ENCODE measurements around the gene HCN2.
"Not testable (repeated sequence)": the region's sequence is repeated elsewhere in the genome, so short reads cannot be mapped to it uniquely, and the experiment has no call there.

The HCN2 gene

DNA sequence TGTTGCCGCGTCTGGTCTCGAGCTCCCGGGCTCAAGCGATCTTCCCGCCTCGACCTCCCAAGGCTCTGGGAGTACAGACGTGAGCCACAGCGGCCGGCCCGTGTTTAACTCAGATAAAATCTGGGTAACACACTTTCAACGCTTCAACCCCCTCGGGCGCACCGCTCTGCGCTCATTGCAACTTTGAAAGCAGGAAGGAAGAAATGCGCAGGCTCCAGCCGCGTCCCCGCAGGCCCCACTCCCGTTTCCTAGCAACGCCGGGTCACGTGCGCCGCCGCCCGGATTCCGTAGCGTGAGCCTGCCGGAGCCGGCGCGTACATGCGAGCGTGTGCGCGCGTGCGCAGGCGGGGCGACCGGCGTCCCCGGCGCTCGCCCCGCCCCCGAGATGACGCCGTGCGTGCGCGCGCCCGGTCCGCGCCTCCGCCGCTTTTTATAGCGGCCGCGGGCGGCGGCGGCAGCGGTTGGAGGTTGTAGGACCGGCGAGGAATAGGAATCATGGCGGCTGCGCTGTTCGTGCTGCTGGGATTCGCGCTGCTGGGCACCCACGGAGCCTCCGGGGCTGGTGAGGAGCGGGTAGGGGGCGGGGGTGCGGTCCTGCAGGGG, 17.4 kb upstream of the HCN2 start, which contains the start of gene BSG:
BSG (plus strand) TSS at position 457 of the 603 bp plus-strand sequence; CDS start at position 496, 39 bp downstream.
- peak; percentile 99 for DNase-seq

DNA sequence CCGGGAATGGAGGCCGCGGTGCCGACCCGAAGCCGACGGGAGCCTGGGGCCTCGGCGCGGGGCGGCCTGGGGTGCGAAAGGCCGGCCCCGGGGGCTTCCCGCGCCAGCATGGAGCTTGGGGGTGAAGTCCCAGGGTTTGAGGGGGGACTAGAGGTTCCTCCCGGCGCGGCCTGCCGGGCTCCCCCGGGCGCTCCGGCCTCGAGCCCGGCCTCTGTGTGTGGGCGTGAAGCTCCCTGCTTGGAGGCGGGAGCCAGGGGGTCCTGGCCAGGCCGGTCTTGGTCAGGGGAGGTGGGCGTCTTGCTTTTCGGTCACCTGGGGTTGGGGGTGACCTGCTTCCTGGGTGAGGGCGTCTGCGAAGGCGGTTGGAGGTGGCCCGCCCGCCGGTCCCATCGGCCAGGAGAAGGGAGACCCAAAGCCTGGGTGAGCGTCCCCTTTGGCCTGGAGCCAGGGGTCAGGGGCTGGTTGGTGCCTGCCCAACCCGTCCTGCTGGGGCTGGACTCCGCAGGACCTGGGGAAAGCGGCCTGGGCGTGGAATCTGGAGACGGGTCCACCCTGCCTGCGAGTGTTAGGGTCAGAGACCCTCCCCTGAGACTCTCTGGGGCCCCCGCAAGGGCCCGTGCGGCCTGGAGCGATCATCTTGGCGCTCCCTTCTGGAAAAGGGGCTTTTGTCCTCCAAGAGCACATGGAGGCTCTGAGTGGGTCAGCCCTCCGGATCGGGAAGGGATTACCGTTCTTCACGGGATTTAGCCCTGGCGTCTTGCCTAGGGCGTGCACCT, 16.8 kb upstream of the HCN2 start:
- peak; percentile 66 for DNase-seq

DNA sequence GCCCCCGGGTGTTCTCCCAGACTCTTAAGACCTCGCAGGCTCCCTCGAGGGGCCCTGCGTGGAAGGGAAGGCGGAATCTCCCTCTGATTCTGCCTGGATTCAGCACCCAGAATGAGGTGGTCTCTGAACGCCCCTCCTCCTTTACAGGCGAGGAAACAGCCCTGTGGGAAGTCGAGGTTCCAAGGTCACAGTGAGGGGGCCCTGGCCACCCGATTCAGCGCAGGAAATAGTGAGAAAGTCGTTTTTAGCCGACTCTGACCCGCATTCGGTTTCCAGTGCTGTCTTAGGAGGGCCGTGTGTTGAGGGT, 16.2 kb upstream of the HCN2 start:
- no peak for DNase-seq

DNA sequence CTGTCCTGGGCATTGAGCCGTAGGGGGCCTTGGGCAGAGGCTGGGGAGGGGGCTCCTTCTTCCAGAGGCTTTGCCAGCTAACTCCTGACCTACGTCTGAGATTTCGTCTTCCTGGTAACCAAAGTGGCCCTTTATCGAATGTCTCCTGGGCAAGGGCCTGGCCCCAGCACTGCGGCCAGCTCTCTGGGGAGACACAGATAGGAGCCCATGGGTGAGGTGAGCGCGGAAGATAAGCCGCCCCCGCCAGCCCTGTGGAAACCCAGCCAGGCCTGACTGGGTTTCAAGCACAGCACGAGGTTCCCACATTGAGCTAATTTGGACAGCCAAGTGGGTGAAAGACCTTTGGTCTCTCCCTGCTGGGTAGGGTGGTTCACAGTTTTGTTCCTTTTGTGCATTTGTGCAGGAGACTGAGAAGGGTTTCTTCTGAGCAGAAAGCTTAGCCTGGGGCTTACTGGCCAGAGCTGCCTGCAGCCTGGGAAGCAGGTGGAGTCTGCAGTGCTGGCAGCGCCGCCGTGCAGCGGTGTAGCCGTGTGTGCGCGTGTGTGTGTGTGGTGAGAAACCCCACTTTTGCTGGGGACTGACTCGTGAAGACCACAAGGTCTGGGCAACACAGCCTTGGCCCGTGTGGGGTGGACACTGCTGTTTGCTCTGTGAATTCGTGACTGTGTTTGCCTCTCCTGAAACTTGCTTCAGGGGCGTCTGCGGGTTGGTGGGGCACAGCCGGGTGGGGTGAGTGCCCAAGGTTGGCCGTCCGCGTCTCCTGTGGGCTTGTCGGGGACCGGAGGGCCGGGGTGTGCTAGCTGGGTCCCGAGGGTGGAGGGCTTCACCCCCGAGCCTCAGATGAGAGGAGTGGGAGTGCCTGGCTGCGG, 14.8 kb upstream of the HCN2 start:
- peak; percentile 73 for DNase-seq

DNA sequence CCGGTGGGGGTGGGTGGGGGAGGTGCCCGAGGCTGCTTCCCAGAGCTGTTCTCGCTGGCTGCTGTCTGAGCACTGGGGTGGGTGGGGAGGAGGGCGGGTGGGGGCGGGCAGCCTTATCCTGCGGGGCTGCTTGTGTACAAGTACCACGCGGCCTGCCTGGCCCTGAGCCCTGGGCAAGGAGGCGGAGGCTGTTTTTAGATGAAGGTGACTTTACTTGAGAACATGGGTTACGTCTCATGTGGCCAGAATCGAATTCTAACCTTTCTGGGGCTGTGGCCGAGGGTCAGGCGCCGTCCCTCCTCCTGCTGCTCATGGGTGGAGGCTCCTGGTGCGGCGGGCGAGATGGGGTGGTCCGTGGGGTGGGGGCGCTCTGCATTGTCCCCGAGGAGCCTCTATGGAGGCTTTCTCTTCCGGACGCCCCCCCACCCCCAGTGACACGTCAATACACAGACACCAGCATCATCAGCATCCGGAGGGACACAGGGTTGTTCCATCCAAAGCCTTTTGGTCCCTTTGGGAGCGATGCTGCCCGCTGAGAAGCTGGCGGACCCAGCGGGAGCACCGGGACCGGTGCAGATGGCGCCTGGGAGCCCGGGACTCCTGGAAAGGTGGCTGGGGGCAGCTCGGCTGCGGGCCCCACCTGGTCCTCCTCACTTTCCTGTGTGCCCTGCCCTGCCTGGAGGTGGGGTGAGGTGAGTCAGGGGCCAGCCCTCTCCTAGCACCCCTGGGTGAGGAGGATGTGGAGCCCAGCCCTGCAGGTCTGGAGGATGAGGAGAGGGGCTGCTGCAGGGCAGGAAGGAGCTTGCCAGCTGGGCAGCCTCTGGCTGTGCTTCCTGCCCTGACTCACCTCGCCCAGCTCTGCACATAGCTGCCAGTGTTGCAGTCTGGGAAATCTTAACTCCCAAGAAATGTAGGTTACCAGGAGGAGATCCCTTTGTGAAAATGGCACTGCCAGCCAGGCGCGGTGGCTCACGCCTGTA, 13.9 kb upstream of the HCN2 start:
- peak; percentile 29 for DNase-seq

DNA sequence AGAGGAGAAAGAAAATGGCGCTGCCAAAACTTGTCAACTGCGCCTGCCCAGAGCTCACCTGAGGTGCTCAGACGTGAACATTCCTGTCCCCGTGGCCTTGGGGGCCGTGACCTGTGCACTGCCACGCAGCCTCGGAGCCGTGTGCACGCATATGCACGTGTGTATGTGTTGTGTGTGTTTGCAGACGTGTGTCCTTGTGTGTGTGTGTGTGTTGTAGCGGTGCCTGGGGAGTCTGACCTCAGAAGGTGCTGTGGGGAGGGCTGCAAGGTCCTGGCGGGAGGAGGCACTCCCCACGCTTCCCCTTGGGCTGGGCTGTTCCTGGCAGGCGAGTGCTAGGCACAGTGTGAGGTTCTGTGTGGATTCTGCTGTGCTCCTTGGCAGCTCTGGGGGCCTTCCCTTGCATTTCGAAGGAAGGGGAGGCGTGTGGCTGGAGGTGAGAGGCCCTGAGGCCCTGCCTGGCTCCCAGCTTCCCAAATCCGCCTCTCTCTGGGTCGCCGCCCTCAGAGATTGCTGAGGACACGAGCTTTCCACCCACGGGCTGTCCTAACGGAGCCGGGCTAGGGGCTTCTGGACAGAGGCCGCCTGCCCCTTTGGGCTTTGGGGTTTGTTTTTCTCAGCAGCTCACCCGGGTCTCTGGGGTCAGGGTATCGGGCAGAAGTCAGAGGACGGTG, 12.8 kb upstream of the HCN2 start:
- DNase-seq = no peak

DNA sequence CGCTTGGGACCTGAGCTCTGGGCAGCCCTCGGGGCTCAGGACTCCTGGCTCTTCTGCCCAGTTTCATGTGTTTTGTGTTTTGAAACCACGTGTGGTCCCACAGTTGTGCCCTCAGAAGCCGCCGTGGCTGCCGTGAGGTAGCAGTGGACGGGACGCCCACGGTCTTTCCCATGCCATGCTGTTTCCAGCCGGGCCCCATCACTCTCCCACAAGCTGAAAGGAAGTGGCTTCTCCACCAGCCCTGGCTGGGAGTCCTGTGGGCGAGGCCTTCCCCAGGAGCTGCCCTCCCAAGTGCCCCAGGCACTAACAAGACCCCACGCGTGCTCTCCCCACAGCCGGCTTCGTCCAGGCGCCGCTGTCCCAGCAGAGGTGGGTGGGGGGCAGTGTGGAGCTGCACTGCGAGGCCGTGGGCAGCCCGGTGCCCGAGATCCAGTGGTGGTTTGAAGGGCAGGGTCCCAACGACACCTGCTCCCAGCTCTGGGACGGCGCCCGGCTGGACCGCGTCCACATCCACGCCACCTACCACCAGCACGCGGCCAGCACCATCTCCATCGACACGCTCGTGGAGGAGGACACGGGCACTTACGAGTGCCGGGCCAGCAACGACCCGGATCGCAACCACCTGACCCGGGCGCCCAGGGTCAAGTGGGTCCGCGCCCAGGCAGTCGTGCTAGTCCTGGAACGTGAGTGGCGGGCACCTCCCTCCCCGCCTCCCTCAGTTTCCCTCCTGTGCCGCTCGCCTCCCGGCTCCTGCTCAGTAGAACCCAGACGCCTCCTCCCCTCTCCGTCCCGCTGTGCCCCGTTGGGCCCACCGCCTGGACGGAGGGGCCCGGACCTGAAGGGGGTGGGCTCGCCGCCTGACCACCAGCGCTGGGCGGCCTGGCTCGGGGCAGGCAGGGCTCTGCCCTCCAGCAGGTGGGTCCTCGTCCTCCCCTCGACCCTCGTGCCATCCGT, 12.0 kb upstream of the HCN2 start:
- DNase-seq = no peak

DNA sequence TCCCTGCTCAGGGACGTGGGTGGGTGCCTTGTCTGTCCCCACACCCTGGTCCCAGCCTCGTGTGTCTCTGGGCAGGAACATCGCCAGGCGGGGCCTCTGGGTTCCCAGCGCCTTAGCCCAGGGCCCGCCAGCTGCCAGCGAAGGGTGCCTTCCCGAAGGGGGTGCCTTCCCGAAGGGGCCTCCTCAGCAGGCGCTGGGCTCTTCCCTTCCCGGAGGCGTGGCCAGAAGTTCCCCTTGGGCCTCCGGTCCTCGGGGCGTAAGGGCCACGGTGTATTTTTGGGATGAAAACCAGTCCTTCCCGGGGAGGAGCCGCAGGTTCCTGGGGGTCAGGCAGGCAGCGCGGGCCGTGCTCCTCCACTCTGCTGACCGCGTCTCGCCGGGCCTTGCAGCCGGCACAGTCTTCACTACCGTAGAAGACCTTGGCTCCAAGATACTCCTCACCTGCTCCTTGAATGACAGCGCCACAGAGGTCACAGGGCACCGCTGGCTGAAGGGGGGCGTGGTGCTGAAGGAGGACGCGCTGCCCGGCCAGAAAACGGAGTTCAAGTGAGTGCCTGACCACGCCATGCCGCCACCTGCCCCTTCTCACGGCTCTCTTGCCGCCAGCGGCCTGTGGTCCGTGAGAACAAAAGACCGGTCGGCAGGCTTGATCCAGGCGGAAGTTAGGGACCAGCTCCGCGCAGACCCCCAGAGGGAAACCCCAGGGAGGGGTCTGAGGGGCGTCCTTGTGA, 10.4 kb upstream of the HCN2 start:
- DNase-seq = no peak

DNA sequence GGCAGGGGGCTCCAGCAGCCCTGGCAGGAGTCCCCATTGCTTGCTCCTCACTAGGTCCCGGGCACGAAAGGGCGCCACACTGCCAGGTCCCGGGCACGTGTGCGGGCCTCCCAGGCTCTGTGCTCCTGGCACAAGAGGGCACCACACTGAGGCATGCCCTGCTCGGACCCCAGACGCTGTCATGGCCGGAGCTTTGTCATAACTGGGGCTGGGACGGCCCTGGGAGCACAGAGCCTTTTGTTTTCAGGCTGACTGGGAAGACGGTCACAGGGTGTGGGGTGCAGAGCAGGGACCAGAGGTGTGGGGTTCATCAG, 9.9 kb upstream of the HCN2 start:
- DNase-seq = no peak

DNA sequence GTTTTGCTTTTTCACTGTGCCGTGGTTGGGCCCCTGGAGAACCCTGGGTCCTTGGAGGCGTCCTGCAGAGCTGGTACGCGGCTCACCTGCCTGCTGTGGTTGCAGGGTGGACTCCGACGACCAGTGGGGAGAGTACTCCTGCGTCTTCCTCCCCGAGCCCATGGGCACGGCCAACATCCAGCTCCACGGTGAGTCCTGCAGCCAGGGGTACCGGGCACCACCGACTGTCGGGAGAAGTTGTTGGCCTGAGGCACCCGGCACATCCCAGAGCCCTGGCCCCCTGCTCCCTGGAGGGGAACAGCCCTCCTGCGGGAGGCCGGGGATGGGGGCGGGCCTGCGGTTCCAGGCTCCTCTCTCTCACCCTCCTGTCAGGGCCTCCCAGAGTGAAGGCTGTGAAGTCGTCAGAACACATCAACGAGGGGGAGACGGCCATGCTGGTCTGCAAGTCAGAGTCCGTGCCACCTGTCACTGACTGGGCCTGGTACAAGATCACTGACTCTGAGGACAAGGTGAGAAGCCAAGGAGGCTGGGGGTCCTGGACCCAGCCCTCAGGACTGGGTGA, 9.3 kb upstream of the HCN2 start:
- DNase-seq = no peak

DNA sequence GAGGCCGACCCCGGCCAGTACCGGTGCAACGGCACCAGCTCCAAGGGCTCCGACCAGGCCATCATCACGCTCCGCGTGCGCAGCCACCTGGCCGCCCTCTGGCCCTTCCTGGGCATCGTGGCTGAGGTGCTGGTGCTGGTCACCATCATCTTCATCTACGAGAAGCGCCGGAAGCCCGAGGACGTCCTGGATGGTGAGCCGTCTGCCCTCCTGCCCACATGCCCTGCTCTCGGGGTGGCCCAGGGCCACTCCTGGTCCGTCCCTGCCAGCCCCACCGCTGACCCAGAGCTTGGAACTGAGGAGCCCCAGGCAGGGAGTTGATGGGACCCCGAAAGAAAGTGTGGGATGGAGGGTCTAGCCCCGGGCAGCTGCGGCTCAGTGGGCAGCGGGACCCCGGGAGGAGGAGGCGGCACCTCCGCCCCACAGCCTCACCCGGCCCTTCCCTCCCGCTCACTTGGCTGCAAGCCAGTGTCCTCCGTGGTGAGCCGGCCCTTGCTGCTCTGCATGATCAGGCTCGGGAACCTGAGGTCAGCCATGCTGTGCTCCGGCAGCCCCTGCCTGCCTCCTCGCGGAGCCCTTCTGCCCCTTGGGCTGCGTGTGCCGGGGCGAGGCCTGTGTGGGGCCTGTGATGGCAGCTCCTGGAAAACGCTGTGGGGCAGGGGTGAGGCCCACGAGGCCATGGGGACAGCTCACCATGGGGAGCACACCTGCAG, 8.1 kb upstream of the HCN2 start:
- DNase-seq = no peak

DNA sequence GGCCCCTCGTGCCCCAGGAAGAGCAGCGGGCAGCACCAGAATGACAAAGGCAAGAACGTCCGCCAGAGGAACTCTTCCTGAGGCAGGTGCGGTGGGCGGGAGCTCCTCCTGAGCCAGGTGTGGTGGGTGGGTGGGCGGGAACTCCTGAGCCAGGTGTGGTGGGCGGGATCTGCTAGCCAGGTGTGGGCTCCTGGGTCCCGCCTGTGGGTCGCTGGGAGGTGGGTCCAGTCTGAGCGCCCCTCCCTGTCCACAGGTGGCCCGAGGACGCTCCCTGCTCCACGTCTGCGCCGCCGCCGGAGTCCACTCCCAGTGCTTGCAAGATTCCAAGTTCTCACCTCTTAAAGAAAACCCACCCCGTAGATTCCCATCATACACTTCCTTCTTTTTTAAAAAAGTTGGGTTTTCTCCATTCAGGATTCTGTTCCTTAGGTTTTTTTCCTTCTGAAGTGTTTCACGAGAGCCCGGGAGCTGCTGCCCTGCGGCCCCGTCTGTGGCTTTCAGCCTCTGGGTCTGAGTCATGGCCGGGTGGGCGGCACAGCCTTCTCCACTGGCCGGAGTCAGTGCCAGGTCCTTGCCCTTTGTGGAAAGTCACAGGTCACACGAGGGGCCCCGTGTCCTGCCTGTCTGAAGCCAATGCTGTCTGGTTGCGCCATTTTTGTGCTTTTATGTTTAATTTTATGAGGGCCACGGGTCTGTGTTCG, 7.0 kb upstream of the HCN2 start:
- peak; percentile 19 for DNase-seq

DNA sequence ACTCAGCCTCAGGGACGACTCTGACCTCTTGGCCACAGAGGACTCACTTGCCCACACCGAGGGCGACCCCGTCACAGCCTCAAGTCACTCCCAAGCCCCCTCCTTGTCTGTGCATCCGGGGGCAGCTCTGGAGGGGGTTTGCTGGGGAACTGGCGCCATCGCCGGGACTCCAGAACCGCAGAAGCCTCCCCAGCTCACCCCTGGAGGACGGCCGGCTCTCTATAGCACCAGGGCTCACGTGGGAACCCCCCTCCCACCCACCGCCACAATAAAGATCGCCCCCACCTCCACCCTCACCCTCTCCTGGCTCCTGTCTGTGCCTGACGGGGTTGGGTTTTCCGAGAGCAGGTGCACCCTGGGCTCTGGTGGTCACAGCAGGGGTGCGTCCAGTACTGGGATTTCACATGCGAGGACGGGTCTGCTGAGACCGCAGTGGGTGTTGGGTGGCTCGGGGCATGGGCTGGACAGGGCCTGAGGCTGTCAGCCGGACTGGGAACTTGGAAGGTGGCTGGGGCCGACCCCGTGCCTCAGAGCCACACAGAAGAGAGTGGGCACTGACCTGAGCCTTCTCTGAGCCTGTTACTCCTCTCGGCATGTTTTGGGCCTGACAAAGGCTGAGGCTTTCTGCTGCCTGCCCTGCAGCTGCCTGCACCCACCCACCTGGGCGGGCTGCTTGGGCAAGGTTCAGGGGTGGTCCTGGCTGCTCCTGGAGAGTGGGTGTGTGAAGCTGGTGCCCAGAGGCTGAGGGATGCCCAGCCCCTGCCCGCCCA, 6.3 kb upstream of the HCN2 start:
- no peak for DNase-seq

DNA sequence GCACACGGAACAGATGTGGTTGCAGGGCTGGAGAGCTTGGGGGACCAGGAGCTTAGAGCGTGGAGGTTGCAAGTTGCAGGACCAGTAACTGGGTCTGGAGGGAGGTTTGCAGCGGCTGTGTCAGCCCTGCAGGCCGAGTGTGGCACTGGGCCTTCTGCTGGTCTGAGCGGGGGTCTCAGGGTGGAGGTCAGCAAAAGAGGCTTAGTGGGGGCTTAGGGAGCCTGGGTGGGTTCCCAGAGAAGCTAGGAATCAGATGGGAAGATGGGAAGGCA, 5.8 kb upstream of the HCN2 start:
- no peak for DNase-seq

DNA sequence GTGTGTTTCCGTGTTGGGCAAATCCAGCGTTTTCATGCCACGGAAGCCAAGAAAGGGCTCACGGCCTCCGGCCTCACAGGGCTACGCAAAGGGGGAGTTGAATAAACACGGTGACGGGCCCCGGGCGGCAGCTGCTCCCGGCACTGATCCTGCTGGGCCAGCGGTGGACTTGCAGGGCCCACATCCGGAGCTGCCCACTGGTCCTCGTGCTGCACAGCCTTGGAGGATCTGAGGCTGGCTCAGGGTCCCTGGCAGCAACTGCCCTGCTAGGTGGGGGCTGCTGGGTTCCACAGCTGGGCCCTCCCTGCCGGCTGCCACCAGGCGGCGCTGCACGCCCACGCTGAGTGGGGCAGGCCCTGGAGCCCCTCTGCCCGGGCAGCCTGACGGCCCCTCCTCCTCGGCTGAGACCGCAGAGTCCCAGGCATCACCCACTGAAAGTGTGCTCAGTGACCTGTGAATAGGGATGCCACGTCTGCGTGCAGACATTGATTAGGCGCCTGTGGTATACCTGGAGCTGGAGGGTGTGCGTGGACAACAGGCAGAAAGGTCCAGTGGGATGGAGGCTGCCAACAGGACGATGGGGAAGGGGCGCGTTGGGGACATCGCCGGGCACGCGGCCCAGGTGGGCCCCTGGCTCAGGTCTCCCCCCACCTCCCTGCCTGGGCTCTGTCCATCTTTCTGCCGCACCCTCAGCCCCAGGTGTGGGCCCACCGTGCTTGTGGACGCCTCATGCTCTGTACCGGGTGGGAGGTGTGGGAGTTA, 5.3 kb upstream of the HCN2 start:
- peak; percentile 64 for DNase-seq

DNA sequence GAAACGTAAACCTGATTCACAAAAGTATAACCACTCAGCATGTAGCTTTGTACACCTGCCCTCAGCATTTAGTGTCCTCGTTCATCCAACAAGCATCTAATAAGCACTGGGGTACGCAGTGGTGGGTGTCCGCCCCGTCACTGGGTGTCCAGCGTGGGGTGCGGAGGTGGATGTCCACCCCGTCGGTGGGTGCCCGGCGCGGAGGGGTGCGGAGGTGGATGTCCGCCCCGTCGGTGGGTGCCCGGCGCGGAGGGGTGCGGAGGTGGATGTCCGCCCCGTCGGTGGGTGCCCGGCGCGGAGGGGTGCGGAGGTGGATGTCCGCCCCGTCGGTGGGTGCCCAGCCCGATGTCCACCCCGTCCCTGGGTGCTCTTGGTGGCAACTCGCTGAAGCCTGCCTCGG, 4.5 kb upstream of the HCN2 start:
- DNase-seq = not testable (repeated sequence)

DNA sequence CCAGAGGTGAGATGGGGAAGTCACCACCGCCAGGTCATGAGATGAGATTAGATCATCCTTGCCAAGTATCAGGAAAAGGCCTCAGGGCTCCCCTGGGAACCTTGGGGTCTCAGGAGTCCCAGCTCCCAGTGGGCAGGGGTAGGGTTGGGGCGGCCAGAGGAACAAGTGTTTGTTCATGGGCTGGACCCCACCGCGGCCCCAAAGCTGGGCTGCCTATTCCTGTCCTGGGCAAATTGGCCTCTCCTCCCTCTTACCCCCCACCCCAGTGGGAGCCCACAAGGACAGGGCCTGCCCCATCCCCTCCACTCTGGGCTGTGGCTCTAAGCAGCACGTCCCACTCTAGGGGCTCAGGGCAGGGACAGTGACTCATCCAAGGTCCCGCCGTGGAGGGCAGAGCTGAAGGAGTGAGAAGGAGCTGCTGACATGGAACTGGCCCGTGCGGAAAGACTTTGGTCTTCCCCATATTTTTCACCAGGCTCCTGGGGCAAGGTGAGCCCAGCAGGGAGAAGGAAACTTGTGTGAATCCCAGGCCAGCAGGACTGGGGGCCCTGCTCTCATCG, 4.0 kb upstream of the HCN2 start:
- DNase-seq = no peak

All from NCI-H69 (cell line).